ENCODE results near the gene SPINK1. TPM values are rescaled to one million over a fixed set of nuclear protein-coding genes. Genes with fewer than 3 reads are reported as not detected.
"Not testable (repeated sequence)": the region's sequence is repeated elsewhere in the genome, so short reads cannot be mapped to it uniquely, and the experiment has no call there.

The SPINK1 gene
- polyA plus RNA-seq, 2 of the 4 experiments (the other 2 are of a cell fraction) = 0.22 TPM; not detected in 1

GRCh38 chr5:147876141-147876540 lies 44.7 kb upstream of the SPINK1 start:
- Histone ChIP-seq H3K4me1 (no peaks in the 10 kb centered on the region), H3K4me2 (no peak overlapping the region), H3K9me3 (no peaks in the 10 kb centered on the region), H3K27ac (no peak overlapping the region), H3K4me3 (no peak overlapping the region)
- no peak for DNase-seq (ENCODE audit: low read depth in 1 of 2, low spot score in 1 of 2)
- ChIA-PET CTCF (no interaction called here), POLR2A (no interaction called here)
- ATAC-seq = no peak
- no peak for FAIRE-seq
- TF ChIP-seq JUN (IDR thresholded peaks at IDR 0.05) (no peak), CHD4 (IDR thresholded peaks at IDR 0.05; ENCODE audit: borderline replicate concordance) (no peak), HDAC2 (IDR thresholded peaks at IDR 0.05) (no peak), MAZ (IDR thresholded peaks at IDR 0.05; ENCODE audit: borderline replicate concordance, low read depth, low read length) (no peak), HOXA7 (CRISPR knock-in tag; IDR thresholded peaks at IDR 0.05) (no peak), ZSCAN20 (CRISPR knock-in tag; IDR thresholded peaks at IDR 0.05) (no peak), CEBPB (IDR thresholded peaks at IDR 0.05) (no peak), NR3C1 (IDR thresholded peaks at IDR 0.05) (no peak), EHMT2 (IDR thresholded peaks at IDR 0.05; ENCODE audit: low read depth) (no peak), TFCP2L1 (CRISPR knock-in tag; IDR thresholded peaks at IDR 0.05) (no peak), RARB (CRISPR knock-in tag; IDR thresholded peaks at IDR 0.05) (no peak), ZC3H11A (IDR thresholded peaks at IDR 0.05) (no peak), ESRRA (IDR thresholded peaks at IDR 0.05; ENCODE audit: borderline replicate concordance, low read length) (no peak), FOSB (CRISPR knock-in tag; IDR thresholded peaks at IDR 0.05) (no peak)
- TF ChIP-seq, protein P1, sequence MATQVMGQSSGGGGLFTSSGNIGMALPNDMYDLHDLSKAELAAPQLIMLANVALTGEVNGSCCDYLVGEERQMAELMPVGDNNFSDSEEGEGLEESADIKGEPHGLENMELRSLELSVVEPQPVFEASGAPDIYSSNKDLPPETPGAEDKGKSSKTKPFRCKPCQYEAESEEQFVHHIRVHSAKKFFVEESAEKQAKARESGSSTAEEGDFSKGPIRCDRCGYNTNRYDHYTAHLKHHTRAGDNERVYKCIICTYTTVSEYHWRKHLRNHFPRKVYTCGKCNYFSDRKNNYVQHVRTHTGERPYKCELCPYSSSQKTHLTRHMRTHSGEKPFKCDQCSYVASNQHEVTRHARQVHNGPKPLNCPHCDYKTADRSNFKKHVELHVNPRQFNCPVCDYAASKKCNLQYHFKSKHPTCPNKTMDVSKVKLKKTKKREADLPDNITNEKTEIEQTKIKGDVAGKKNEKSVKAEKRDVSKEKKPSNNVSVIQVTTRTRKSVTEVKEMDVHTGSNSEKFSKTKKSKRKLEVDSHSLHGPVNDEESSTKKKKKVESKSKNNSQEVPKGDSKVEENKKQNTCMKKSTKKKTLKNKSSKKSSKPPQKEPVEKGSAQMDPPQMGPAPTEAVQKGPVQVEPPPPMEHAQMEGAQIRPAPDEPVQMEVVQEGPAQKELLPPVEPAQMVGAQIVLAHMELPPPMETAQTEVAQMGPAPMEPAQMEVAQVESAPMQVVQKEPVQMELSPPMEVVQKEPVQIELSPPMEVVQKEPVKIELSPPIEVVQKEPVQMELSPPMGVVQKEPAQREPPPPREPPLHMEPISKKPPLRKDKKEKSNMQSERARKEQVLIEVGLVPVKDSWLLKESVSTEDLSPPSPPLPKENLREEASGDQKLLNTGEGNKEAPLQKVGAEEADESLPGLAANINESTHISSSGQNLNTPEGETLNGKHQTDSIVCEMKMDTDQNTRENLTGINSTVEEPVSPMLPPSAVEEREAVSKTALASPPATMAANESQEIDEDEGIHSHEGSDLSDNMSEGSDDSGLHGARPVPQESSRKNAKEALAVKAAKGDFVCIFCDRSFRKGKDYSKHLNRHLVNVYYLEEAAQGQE (IDR thresholded peaks at IDR 0.05) = no peak
- TF ChIP-seq, protein P2, sequence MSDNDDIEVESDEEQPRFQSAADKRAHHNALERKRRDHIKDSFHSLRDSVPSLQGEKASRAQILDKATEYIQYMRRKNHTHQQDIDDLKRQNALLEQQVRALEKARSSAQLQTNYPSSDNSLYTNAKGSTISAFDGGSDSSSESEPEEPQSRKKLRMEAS (IDR thresholded peaks at IDR 0.05) = no peak

GRCh38 chr5:147874910-147875367 lies 43.5 kb upstream of the SPINK1 start:
- DNase-seq (ENCODE audit: low read depth in 1 of 2, low spot score in 1 of 2) (no peak), ATAC-seq (no peak), FAIRE-seq (no peak)
- no peaks in the 10 kb centered on the region for H3K4me1 ChIP-seq
- POLR2A ChIA-PET = no interaction called here
- CTCF ChIA-PET = interaction anchor here (0.7 kb wide), 1 partner anchor 95 kb away, joined by 3 read pairs; no protein-coding TSS in a partner anchor
- no peak overlapping the region for H3K27ac ChIP-seq
- H3K4me2 ChIP-seq = no peak overlapping the region
- WGBS (ENCODE audit: missing lambda C conversion rate) = 6% methylated on average over 3 of the region's 3 CpGs
- no peak overlapping the region for H3K4me3 ChIP-seq
- no peak for TF ChIP-seq EHF (CRISPR knock-in tag; IDR thresholded peaks at IDR 0.05)
- no peaks in the 10 kb centered on the region for H3K9me3 ChIP-seq

DNA sequence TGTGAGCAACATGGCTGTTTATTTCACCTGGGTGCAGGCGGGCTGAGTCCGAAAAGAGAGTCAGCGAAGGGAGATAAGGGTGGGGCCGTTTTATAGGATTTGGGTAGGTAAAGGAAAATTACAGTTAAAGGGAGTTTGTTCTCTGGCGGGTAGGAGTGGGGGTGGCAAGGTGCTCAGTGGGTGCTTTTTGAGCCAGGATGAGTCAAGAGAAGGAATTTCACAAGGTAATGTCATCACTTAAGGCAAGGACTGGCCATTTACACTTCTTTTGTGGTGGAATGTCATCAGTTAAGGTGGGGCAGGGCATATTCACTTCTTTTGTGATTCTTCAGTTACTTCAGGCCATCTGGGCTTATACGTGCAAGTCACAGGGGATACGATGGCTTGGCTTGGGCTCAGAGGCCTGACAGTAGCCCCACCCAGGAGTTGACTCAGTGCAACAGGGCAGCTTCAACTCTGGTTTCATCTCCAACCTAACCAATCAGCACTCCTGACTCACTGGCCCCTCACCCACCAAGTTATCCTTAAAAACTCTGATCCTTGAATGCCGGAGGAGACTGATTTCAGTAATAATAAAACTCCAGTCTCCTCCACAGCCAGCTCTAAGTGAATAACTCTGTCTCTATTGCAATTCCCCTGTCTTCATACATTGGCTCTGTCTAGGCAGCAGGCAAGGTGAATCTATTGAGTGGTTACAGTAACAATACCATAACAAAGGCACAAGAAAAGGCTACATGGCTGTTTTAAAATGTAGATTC lies 42.8 kb upstream of the SPINK1 start:
- ATAC-seq; H3K4me1 ChIP-seq; FAIRE-seq; CTCF ChIA-PET; H3K4me2 ChIP-seq; H3K9me3 ChIP-seq; H3K4me3 ChIP-seq; POLR2A ChIA-PET; H3K27ac ChIP-seq; DNase-seq (ENCODE audit: low read depth in 1 of 2, low spot score in 1 of 2): not testable (repeated sequence)
- WGBS (ENCODE audit: missing lambda C conversion rate) = 39% methylated on average over 6 of the region's 8 CpGs

DNA sequence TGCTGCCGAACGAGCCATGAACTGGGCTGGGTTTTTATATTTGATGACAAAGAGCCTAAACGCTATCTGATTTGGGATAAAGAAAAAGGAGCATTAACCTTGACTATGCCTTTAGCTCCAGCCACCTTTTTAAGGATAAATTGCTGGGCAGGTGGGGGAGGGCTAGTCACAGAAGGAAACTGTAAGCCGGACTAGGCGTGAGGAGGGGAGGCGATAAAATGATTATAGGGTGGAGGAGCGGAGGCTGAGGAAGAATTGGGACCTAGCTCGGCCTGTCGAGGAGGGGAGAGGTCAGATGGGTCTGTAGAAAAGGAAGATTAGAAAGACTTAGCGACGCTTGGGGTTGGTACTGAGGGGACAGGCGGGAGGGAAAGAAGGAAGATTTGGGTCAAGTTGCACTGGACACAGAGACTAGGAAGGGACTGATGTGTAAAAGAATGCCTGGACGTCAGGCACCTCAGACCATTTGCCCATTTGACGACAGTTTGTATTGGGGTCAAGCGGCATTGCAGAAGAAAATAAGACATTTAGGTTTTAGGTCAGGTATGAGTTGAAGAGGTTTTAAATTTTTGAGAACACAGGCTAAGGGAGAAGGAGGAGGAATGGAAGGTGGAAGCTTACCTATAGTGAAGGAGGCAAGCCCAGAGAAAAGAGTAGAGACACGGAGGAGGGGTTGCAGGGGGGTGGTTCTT lies 41.4 kb upstream of the SPINK1 start:
- H3K4me3 ChIP-seq; ATAC-seq; H3K4me2 ChIP-seq; DNase-seq (ENCODE audit: low read depth in 1 of 2, low spot score in 1 of 2); H3K27ac ChIP-seq; POLR2A ChIA-PET; CTCF ChIA-PET; FAIRE-seq; H3K9me3 ChIP-seq; H3K4me1 ChIP-seq: not testable (repeated sequence)
- WGBS (ENCODE audit: missing lambda C conversion rate) = 58% methylated on average over 16 of the region's 16 CpGs

GRCh38 chr5:147871980-147872549 lies 40.6 kb upstream of the SPINK1 start:
- DNase-seq (ENCODE audit: low read depth in 1 of 2, low spot score in 1 of 2); H3K4me2 ChIP-seq; H3K4me3 ChIP-seq; H3K27ac ChIP-seq; H3K9me3 ChIP-seq; H3K4me1 ChIP-seq; FAIRE-seq; CTCF ChIA-PET; POLR2A ChIA-PET; ATAC-seq: not testable (repeated sequence)
- 55% methylated on average over 16 of the region's 18 CpGs for WGBS (ENCODE audit: missing lambda C conversion rate)

DNA sequence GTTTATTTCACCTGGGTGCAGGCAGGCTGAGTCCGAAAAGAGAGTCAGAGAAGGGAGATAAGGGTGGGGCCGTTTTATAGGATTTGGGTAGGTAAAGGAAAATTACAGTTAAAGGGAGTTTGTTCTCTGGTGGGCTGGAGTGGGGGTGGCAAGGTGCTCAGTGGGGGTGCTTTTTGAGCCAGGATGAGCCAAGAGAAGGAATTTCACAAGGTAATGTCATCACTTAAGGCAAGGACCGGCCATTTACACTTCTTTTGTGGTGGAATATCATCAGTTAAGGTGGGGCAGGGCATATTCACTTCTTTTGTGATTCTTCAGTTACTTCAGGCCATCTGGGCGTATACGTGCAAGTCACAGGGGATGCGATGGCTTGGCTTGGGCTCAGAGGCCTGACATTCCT lies 38.4 kb upstream of the SPINK1 start:
- H3K9me3 ChIP-seq; H3K4me2 ChIP-seq; ATAC-seq; H3K4me3 ChIP-seq; DNase-seq (ENCODE audit: low read depth in 1 of 2, low spot score in 1 of 2); H3K27ac ChIP-seq; FAIRE-seq; POLR2A ChIA-PET; H3K4me1 ChIP-seq; CTCF ChIA-PET: not testable (repeated sequence)
- whole genome bisulfite sequencing (ENCODE audit: missing lambda C conversion rate) = 37% methylated on average over 6 of the region's 6 CpGs

All from A549 (cell line).